Loucy (cell line): ENCODE data around the gene GOLM1.

Source experiments
- EZH2phosphoT487 ChIP-seq: fragments of 200-600 bp; IDR thresholded peaks from 2 replicates; pipeline ENCODE4 v1.6.1; 2018; ENCODE audit warnings: antibody characterized with exemption, mild to moderate bottlenecking, moderate library complexity, borderline replicate concordance
- TF ChIP-seq, protein P1 (sequence below): fragments of 200-600 bp; sonication (generic); conservative IDR thresholded peaks from 2 replicates; pipeline ENCODE4 v1.5.1; 2014; ENCODE audit warnings: mild to moderate bottlenecking, antibody characterized with exemption, low read length

- TF ChIP-seq, protein P1, sequence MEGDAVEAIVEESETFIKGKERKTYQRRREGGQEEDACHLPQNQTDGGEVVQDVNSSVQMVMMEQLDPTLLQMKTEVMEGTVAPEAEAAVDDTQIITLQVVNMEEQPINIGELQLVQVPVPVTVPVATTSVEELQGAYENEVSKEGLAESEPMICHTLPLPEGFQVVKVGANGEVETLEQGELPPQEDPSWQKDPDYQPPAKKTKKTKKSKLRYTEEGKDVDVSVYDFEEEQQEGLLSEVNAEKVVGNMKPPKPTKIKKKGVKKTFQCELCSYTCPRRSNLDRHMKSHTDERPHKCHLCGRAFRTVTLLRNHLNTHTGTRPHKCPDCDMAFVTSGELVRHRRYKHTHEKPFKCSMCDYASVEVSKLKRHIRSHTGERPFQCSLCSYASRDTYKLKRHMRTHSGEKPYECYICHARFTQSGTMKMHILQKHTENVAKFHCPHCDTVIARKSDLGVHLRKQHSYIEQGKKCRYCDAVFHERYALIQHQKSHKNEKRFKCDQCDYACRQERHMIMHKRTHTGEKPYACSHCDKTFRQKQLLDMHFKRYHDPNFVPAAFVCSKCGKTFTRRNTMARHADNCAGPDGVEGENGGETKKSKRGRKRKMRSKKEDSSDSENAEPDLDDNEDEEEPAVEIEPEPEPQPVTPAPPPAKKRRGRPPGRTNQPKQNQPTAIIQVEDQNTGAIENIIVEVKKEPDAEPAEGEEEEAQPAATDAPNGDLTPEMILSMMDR: no peak
- no peak for TF ChIP-seq EZH2phosphoT487
Observed at GRCh38 chr9:85995599-85995998, 103.8 kb downstream of the GOLM1 start.
